Esophagus mucosa (tissue), 1 donor: ENCODE data around the gene RPS15. TPM values are rescaled to one million over a fixed set of nuclear protein-coding genes. Genes with fewer than 3 reads are reported as not detected.

Experiments
- ATAC-seq: fragments of 200-7000 bp; cut with Tn5 transposase; one replicate; pipeline ENCODE4 v1.9.1; 2020
- total RNA-seq: library from RNA; stranded (reverse); gene quantifications from one replicate; pipeline ENCODE4 v1.2.4, GENCODE V29; 2023
- donor health status: DM: yes; HTN: yes; CAD: no.

Gene RPS15
- total RNA-seq, 1 donor from 2014 or later, result 1,167 TPM

DNA sequence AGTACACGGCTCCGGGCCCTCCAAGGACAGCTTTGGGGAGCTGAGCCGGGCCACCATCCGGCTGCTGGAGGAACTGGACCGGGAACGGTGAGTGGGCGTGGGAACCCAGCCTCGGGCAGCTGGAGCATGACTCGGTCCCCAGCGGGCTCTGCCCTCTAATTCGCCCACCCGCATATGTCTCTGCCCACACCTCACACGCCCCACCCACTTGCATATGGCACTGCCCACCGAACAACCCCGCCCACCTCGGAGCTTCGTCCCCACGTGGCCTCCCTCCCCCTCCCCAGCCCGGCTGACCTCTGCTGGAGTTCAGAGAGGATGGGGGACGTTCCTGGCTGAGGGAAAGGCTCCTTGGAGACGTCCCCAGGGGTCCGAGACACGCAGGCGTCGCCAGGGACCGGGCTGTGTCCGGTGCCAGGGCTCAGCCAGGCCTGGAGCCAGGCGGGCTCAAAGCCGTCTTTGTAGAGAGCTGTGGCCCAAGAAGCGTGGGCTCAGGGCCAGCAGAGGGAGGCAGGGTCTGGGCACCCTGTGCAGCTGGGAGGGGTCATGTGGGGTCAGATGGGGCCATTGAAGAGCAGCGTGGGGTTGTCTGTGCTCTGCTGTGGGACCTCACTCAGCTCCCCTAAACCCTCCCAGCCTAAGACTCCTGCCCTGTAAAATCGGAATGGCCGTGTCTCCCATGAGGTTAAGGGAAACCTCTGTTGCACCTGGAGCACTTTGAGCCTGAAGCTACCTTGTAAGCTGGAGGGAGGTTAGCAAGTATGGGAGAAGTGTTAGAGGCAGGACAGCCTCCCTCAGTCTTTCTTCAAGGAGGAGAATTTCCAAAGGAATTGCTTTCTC is 15.5 kb downstream of the RPS15 start:
- no peak for ATAC-seq

DNA sequence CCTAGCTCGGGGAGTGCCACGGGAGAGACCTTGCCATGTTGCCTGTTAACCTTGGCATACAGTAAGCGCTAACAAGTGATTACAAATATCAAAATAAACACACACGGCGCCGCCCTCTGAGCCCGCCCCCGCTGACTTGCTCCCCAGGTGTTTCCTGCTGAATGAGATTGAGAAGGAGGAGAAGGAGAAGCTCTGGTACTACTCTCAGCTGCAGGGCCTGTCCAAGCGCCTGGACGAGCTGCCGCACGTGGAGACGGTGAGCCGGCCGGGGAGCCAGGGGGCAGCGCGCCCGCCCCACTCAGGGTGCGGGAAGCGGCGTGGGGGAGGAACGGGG is 16.8 kb downstream of the RPS15 start:
- ATAC-seq, result peak; percentile 30

DNA sequence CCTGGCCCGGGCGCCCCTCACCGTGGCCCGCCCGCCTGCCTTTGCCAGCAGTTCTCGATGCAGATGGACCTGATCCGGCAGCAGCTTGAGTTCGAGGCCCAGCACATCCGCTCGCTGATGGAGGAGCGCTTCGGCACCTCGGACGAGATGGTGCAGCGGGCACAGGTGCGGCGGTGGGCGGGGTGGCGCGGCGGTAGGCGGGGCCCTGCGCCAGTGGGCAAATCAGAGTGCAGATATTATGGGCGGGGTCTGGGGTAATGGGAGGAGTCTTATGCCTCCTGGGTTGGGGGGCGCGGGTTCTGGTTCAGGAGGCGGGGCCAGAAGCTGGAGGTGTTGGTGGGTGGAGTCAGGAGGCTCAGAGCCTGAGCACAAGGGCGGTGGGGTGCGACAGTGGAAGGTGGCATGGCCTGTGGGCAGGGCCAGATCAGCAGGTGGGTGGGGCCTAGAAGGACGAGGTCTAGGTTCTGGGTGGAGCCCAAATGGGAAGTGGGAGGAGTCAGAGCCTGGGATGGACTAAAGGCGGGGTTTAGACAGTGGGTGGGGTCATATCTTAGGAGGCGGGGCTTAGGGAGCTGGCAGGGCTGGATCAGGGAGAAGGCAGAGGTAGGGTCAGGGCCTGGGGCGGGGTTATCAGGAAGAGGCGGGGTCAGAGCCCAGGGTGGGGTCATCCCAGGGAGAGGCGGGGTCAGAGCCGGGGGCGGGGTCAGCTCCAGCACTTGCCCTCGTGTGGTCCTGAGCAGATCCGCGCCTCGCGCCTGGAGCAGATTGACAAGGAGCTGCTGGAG is 17.3 kb downstream of the RPS15 start:
- ATAC-seq, result peak; percentile 77

DNA sequence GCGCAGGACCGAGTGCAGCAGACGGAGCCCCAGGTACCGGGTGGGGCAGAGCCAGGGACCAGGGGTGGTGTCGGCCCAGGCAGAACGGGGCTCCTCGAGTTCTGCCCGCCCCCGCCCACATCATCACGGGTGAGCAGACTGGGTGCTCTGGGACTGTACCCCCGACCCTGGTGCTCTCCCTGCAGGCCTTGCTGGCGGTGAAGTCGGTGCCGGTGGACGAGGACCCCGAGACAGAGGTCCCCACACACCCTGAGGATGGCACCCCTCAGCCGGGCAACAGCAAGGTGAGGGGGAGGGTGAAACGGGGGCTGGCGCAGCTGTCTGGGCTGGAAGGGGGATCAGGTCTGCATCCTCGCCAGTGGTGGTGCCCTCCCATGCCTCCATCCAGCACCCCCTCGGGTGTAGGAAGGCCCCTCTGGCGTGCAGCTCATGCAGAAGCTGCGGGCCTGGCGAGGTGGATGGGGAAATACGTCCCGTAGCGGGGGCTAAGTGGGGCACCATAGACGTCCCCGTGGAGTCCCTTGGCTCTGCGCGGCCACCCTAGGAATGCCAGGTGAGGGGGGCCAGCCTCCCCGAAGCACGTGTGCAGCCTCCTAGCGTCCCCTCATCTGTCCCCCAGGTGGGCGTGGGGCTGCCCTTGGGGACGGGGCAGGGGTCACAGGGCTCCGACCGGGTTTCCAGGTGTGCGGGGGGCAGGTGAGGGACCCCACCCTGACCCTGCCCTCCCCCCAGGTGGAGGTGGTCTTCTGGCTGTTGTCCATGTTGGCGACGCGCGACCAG is 18.1 kb downstream of the RPS15 start:
- no peak for ATAC-seq

DNA sequence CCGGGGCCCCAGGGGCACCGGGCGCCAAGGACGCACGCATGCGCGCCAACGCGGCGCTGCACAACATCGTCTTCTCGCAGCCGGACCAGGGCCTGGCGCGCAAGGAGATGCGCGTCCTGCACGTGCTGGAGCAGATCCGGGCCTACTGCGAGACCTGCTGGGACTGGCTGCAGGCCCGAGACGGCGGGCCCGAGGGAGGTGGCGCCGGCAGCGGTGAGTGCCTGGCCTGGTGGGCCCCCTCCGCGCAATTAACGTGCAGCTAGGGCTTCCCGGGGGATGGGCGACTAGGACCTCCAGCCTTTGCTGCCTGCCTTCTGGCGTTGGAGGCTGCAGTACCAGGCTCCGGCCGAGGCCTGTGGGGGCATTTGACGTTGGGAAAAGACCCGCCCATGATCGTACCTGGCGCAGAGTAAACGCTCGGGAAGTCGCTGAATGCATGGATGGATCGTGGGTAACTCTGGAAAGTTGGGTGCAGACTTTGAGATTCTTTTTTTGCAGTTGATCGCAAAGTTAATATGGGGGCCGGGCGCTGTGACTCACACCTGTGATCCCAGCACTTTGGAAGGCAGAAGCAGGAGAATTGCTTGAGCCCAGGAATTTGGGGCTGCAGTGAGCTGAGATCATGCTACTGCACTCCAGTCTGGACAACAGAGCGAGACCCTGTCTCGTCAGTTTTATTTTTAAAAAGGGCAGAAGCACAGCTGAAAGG is 19.0 kb downstream of the RPS15 start:
- ATAC-seq, result no peak

DNA sequence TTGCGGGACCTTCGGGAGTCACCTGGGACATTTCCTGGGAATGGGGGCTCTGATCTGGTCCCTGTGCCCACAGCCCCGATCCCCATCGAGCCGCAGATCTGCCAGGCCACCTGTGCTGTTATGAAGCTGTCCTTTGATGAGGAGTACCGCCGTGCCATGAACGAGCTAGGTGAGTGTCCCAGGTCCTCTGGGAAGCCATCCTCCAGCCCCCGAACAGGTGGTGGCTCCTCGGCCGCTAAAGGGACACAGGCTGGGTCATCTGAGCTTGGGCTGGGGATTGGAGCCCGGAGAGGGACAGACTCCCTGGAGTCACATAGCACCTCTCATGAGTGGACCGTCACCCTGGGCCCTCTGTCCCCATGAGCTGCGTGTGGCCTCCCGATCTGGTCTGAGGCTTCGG is 19.7 kb downstream of the RPS15 start:
- no peak for ATAC-seq

DNA sequence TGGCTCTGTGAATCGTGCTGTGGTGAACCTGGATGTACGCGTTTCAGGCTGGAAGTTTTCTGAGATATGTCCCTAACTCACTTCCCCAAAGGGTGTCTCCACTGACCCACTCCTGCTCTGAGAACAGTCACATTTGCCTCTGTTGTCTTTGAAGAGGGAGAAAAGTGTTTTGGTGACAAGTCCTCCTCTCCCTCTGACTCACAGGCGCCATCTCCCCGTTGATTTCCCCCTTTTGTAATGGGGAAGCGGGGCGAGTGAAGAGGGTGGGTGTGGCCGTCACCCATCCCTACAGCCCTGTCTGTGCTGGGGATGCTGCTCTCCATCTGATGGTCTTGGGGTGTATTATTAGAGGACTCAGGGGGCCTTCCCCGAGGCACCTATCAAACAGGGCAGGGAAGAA is 21.3 kb downstream of the RPS15 start:
- ATAC-seq, result no peak

DNA sequence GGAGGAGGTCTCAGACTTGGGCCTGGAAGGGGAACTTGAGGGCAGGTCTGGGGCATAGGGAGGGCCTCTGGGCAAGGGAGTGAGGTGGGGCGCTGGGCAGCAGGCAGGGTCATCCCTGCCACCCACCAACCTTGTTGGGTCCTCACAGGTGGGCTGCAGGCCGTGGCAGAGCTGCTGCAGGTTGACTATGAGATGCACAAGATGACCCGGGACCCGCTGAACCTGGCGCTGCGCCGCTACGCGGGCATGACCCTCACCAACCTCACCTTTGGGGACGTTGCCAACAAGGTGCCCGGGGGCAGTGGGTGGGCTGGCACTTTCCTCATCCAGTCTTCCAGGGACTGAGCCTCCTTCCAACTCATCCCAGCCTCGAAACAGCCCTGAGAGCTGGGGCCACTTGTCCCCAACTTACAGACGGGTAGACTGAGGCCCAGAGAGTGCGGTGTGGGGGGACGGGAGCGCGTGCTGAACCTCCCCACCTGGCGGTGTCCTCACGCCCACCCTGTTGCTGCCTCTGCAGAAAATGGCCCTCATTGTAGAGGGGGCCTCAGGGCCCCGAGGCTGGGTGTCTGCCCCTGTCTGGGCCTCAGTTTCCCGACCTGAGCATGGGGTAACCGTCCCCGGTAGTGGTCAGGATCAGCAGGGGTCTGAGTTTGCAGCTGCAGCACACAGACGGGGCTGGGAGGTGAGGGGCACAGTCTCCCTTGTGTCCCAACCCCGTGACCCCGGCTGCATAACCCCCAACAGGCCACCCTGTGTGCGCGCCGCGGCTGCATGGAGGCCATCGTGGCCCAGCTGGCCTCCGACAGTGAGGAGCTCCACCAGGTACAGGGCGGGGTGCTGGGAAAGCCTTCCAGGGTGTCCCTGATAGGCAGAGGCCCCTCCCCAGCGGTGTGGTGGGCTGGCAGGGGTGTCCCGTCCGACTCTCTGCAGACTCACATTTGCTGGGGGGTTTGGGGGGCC is 22.1 kb downstream of the RPS15 start:
- ATAC-seq, result no peak

DNA sequence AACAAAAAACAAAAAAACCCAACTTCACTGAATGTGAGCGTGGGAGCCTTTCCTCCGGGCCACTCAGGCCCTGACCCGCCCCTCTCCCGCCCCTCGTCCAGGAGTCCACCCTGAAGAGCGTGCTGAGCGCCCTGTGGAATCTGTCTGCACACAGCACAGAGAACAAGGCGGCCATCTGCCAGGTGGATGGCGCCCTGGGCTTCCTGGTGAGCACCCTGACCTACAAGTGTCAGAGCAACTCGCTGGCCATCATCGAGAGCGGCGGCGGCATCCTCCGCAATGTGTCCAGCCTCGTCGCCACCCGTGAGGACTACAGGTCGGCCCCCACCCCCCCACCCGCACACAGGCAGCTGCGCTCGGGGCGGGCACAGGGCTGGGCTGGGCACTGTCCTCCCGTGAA is 23.7 kb downstream of the RPS15 start:
- no peak for ATAC-seq

DNA sequence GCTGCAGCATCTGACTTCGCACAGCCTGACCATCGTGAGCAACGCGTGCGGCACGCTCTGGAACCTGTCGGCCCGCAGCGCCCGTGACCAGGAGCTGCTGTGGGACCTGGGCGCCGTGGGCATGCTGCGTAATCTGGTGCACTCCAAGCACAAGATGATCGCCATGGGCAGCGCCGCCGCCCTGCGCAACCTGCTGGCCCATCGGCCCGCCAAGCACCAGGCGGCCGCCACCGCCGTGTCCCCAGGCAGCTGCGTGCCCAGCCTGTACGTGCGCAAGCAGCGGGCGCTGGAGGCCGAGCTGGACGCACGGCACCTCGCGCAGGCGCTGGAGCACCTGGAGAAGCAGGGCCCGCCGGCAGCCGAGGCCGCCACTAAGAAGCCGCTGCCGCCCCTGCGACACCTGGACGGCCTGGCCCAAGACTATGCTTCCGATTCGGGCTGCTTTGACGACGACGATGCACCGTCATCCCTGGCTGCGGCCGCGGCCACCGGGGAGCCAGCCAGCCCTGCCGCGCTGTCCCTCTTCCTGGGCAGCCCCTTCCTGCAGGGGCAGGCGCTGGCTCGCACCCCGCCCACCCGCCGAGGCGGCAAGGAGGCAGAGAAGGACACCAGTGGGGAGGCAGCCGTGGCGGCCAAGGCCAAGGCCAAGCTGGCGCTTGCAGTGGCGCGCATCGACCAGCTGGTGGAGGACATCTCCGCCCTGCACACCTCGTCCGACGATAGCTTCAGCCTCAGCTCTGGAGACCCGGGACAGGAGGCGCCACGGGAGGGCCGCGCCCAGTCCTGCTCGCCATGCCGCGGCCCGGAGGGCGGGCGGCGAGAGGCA is 27.2 kb downstream of the RPS15 start:
- peak; percentile 62 for ATAC-seq

DNA sequence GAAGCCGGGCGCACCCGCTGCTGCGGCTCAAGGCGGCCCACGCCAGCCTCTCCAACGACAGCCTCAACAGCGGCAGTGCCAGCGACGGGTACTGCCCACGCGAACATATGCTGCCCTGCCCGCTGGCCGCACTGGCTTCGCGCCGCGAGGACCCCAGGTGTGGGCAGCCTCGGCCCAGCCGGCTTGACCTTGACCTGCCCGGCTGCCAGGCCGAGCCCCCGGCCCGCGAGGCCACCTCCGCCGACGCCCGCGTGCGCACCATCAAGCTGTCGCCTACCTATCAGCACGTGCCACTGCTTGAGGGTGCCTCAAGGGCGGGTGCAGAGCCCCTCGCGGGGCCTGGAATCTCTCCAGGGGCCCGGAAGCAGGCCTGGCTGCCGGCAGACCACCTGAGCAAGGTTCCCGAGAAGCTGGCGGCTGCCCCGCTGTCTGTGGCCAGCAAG is 27.8 kb downstream of the RPS15 start:
- no peak for ATAC-seq

DNA sequence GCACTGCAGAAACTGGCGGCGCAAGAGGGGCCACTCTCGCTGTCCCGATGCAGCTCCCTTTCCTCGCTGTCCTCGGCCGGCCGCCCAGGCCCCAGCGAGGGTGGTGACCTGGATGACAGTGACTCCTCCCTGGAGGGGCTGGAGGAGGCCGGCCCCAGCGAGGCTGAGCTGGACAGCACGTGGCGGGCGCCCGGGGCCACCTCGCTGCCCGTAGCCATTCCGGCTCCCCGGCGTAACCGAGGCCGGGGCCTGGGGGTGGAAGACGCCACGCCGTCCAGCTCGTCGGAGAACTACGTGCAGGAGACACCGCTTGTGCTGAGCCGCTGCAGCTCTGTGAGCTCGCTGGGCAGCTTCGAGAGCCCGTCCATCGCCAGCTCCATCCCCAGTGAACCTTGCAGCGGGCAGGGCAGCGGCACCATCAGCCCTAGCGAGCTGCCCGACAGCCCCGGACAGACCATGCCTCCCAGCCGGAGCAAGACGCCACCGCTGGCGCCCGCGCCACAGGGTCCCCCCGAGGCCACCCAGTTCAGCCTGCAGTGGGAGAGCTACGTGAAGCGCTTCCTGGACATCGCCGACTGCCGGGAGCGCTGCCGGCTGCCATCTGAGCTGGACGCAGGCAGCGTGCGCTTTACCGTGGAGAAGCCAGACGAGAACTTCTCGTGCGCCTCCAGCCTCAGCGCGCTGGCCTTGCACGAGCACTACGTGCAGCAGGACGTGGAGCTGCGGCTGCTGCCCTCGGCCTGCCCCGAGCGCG is 28.4 kb downstream of the RPS15 start:
- no peak for ATAC-seq

DNA sequence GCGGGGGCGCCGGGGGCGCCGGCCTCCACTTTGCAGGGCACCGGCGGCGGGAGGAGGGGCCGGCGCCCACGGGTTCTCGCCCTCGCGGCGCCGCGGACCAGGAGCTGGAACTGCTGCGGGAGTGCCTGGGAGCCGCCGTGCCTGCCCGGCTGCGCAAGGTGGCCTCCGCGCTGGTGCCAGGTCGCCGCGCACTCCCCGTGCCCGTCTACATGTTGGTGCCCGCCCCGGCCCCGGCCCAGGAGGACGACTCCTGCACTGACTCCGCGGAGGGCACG is 29.0 kb downstream of the RPS15 start:
- ATAC-seq, result no peak

DNA sequence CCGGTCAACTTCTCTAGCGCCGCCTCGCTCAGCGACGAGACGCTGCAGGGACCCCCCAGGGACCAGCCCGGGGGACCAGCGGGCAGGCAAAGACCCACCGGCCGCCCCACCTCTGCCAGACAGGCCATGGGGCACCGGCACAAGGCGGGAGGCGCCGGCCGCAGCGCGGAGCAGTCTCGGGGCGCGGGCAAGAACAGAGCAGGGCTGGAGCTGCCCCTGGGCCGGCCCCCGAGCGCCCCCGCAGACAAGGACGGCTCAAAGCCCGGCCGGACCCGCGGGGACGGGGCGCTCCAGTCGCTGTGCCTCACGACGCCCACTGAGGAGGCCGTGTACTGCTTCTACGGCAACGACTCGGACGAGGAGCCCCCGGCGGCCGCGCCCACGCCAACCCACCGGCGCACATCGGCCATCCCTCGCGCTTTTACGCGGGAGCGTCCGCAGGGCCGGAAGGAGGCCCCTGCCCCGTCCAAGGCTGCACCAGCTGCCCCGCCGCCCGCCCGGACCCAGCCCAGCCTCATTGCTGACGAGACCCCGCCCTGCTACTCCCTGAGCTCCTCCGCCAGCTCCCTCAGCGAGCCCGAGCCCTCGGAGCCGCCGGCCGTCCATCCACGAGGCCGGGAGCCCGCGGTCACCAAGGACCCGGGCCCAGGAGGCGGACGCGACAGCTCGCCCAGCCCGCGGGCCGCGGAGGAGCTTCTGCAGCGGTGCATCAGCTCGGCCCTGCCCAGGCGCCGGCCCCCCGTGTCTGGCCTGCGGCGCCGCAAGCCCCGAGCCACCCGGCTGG is 29.5 kb downstream of the RPS15 start:
- ATAC-seq, result no peak

DNA sequence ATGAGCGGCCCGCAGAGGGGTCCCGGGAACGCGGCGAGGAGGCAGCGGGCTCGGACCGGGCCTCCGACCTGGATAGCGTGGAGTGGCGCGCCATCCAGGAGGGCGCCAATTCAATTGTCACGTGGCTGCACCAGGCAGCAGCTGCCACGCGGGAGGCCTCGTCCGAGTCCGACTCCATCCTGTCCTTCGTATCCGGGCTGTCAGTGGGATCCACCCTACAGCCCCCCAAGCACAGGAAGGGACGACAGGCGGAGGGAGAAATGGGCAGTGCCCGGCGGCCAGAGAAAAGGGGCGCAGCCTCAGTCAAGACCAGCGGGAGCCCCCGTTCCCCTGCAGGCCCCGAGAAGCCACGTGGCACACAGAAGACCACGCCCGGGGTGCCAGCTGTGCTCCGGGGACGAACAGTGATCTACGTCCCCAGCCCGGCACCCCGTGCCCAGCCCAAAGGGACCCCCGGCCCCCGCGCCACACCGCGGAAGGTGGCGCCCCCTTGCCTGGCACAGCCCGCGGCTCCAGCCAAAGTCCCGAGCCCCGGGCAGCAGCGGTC is 30.2 kb downstream of the RPS15 start:
- no peak for ATAC-seq

DNA sequence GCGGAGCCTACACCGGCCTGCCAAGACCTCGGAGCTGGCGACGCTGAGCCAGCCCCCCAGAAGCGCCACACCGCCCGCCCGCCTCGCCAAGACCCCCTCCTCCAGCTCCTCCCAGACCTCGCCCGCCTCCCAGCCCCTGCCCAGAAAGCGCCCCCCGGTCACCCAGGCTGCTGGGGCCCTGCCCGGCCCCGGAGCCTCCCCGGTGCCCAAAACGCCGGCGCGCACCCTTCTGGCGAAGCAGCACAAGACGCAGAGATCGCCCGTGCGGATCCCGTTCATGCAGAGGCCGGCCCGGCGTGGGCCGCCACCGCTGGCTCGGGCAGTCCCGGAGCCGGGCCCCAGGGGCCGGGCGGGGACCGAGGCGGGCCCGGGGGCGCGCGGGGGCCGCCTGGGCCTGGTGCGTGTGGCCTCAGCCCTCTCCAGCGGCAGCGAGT is 30.6 kb downstream of the RPS15 start:
- no peak for ATAC-seq

DNA sequence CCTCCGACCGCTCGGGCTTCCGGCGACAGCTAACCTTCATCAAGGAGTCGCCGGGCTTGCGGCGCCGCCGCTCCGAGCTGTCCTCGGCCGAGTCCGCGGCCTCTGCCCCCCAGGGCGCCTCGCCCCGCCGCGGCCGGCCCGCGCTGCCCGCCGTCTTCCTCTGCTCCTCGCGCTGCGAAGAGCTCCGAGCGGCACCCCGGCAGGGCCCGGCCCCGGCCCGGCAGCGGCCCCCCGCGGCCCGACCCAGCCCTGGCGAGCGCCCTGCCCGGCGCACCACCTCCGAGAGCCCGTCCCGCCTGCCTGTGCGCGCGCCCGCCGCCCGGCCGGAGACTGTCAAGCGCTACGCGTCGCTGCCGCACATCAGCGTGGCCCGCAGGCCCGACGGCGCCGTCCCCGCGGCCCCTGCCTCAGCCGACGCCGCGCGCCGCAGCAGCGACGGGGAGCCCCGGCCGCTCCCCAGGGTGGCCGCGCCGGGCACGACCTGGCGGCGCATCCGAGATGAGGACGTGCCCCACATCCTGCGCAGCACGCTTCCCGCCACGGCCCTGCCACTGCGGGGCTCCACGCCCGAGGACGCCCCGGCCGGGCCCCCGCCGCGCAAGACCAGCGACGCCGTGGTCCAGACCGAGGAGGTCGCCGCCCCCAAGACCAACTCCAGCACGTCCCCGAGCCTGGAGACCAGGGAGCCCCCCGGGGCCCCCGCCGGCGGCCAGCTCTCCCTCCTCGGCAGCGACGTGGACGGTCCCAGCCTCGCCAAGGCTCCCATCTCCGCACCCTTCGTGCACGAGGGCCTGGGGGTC is 31.3 kb downstream of the RPS15 start:
- ATAC-seq, result no peak

DNA sequence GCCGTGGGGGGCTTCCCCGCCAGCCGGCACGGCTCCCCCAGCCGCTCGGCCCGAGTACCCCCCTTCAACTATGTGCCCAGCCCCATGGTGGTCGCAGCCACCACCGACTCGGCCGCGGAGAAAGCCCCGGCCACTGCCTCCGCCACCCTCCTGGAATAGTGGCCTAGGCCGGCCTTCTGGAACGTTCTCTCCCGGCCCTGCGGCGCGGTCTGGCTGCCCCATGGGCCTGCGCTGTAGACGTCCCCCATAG is 31.8 kb downstream of the RPS15 start:
- ATAC-seq, result no peak
